Measurements from ENCODE around the gene DYNLL2. TPM values are rescaled to one million over a fixed set of nuclear protein-coding genes. Genes with fewer than 3 reads are reported as not detected.
A peak's percentile ranks its signal among the peaks of the same experiment; 100 is the strongest.

Gene DYNLL2
- total RNA-seq, 4 donors from 2014 or later: 35.6 to 51.0 (median 41.2) TPM

DNA sequence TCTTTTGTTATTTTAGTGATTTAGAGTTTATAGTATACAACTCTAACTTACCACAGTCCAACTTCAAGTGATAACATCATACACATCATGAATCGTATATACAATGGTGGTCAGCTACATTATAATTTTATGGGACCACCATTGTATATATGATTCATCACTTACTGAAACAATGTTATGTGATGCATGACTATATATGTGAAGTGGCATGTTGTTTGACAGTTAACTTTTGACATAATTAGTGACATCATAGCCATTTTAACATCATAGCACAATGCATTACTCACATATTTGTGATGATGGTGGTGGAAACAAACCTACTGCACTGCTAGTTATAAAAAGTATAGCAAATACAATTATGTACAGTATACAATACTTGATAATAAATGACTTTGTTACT lies 21.9 kb downstream of the DYNLL2 start:
- H3K27ac ChIP-seq: no peak overlapping the region
- 98% methylated on average over 1 of the region's 1 CpG for WGBS, 2 donors
- no peaks in the 10 kb centered on the region for H3K27me3 ChIP-seq
- no peak for TF ChIP-seq POLR2A (IDR thresholded peaks at IDR 0.05)
- TF ChIP-seq, protein P1, sequence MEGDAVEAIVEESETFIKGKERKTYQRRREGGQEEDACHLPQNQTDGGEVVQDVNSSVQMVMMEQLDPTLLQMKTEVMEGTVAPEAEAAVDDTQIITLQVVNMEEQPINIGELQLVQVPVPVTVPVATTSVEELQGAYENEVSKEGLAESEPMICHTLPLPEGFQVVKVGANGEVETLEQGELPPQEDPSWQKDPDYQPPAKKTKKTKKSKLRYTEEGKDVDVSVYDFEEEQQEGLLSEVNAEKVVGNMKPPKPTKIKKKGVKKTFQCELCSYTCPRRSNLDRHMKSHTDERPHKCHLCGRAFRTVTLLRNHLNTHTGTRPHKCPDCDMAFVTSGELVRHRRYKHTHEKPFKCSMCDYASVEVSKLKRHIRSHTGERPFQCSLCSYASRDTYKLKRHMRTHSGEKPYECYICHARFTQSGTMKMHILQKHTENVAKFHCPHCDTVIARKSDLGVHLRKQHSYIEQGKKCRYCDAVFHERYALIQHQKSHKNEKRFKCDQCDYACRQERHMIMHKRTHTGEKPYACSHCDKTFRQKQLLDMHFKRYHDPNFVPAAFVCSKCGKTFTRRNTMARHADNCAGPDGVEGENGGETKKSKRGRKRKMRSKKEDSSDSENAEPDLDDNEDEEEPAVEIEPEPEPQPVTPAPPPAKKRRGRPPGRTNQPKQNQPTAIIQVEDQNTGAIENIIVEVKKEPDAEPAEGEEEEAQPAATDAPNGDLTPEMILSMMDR (IDR thresholded peaks at IDR 0.05): no peak
- no peak overlapping the region for H3K4me3 ChIP-seq (replicated peaks in 1 of 3)
- intact Hi-C loops (cut with DNase I): no loop called here
- H3K9me3 ChIP-seq: no peaks in the 10 kb centered on the region
- H3K4me1 ChIP-seq: no peaks in the 10 kb centered on the region
- DNase-seq: no peak
- no peaks in the 10 kb centered on the region for H3K36me3 ChIP-seq

DNA sequence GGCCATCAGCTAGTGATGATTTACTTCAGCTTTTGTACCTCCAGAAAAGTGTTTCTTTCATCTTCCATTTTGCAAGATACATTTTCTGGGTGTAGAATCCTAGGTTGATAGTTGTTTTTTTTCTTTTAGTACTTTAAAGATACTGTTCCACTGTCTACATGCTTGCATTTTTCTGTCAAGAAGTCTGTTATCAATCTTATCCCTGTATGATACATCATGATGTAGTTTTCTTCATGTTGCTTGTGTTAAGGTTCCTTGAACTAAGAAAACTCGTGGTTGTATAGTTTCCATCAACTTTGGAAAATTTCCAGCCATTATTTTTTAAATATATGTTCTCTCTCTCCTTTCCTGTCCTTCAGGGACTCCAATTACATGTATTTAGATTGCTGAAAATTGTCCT lies 24.1 kb downstream of the DYNLL2 start:
- Histone ChIP-seq H3K4me3 (replicated peaks in 1 of 3) (no peak overlapping the region), H3K27me3 (no peaks in the 10 kb centered on the region), H3K36me3 (no peaks in the 10 kb centered on the region), H3K9me3 (no peaks in the 10 kb centered on the region), H3K4me1 (no peaks in the 10 kb centered on the region), H3K27ac (no peak overlapping the region)
- intact Hi-C loops (cut with DNase I): no loop called here
- no peak for TF ChIP-seq POLR2A (IDR thresholded peaks at IDR 0.05)
- TF ChIP-seq, protein P1 (IDR thresholded peaks at IDR 0.05): no peak
- WGBS, 2 donors: 33 to 56% methylated on average over 1 of the region's 1 CpG
- DNase-seq: no peak

DNA sequence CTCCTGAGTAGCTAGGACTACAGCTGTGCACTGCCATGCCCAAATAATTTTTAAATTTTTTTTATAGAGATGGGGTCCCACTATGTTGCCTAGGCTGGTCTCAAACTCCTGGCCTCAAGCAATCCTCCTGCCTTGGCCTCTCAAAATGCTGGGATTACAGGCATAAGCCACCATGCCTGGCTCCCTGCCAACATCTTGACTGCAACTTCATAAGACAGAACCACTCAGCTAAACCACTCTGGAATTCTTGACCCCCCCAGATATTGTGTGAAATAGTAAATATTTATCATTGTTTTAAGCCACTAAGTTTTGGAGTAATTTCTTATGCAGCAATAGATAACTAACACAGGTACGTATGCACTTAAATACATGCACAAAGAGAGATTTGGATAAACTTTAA lies 26.0 kb downstream of the DYNLL2 start:
- no peak for TF ChIP-seq POLR2A (IDR thresholded peaks at IDR 0.05)
- Histone ChIP-seq H3K27me3 (no peaks in the 10 kb centered on the region), H3K4me1 (no peaks in the 10 kb centered on the region), H3K27ac (no peak overlapping the region), H3K36me3 (no peaks in the 10 kb centered on the region), H3K9me3 (no peaks in the 10 kb centered on the region), H3K4me3 (replicated peaks in 1 of 3) (no peak overlapping the region)
- intact Hi-C loops (cut with DNase I): no loop called here
- peak in 1 of 2 donors; percentile 6 for DNase-seq
- 83 to 84% methylated on average over 1 of the region's 1 CpG for WGBS, 2 donors

- TF ChIP-seq POLR2A (IDR thresholded peaks at IDR 0.05): no peak
- TF ChIP-seq, protein P1 (IDR thresholded peaks at IDR 0.05): no peak
- Histone ChIP-seq H3K27me3 (no peaks in the 10 kb centered on the region), H3K9me3 (no peaks in the 10 kb centered on the region), H3K4me1 (no peaks in the 10 kb centered on the region), H3K4me3 (replicated peaks in 1 of 3) (no peak overlapping the region), H3K36me3 (no peaks in the 10 kb centered on the region), H3K27ac (no peak overlapping the region)
- intact Hi-C loops (cut with DNase I): loop anchor here (5.0 to 10.0 kb wide), 3 partner anchors 103 to 985 kb away; partner anchors contain the start of gene SRSF1
- WGBS, 2 donors: 60 to 68% methylated on average over 5 of the region's 5 CpGs
- DNase-seq: no peak
These were observed 26.8 kb downstream of the DYNLL2 start for GRCh38 chr17:58110012-58110411.

- H3K4me1 ChIP-seq: no peaks in the 10 kb centered on the region
- no peak overlapping the region for H3K27ac ChIP-seq
- no peak for DNase-seq
- H3K36me3 ChIP-seq: no peaks in the 10 kb centered on the region
- no peaks in the 10 kb centered on the region for H3K27me3 ChIP-seq
- no peak overlapping the region for H3K4me3 ChIP-seq (replicated peaks in 1 of 3)
- WGBS, 2 donors: 75 to 80% methylated on average over 3 of the region's 3 CpGs
- no peaks in the 10 kb centered on the region for H3K9me3 ChIP-seq
- no peak for TF ChIP-seq POLR2A (IDR thresholded peaks at IDR 0.05)
- TF ChIP-seq, protein P1 (IDR thresholded peaks at IDR 0.05): no peak
- intact Hi-C loops (cut with DNase I): loop anchor here (5.0 to 10.0 kb wide), 3 partner anchors 104 to 987 kb away; partner anchors contain the start of gene SRSF1
These were observed 28.5 kb downstream of the DYNLL2 start for GRCh38 chr17:58111676-58112075.
